ENCODE measurements around the gene ZNF630. TPM values are rescaled to one million over a fixed set of nuclear protein-coding genes. Genes with fewer than 3 reads are reported as not detected.

ZNF630 gene
- total and polyA plus RNA-seq, 9 of the 15 experiments (the other 6 are each of a cell fraction or from before 2014, with no cell fraction given): 0.06 to 1.1 (median 0.34) TPM

DNA sequence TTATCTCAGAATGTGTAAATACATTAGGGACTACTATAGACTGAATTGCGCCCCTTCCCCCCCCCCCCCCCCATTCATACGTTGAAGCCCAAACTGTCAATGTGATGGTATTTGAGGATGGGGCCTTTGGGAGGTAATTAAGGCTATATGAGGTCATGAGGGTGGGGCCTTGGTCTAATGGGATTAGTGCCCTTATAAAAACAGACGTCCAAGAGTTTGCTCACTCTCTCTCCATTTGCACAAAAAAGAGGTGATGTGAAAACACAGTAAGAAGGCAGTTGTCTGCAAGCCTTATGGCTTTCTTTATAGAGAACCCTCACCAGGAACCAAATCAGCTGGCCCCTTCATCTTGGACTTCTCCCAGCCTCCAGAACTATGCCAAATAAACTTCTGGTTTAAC lies 49.3 kb downstream of the ZNF630 start:
- H3K79me2 ChIP-seq (ENCODE audit: control insufficient read depth, insufficient read depth, low read length): no peaks in the 10 kb centered on the region
- no CpG with 5 or more reads among the region's 3 CpGs for WGBS (ENCODE audit: insufficient coverage, low coverage, missing lambda C conversion rate)
- intact Hi-C loops (cut with micrococcal nuclease): no loop called here
- H3K9me3 ChIP-seq (replicated peaks; ENCODE audit: control insufficient read depth, insufficient read depth, low read depth, low read length): no peaks in the 10 kb centered on the region
- no peaks in the 10 kb centered on the region for H3K9me1 ChIP-seq (ENCODE audit: control insufficient read depth, insufficient read depth, low read length)
- in situ Hi-C loops (cut with MboI): loop anchor here (10.0 kb wide), 1 partner anchor 197 kb away; no protein-coding TSS in a partner anchor
- ChIA-PET POLR2A (no interaction called here), CTCF (ENCODE audit: low intra/inter-chr PET ratio) (interaction anchor here (0.6 kb wide), 1 partner anchor 492 kb away, joined by 3 read pairs; no protein-coding TSS in a partner anchor)
- H3K36me3 ChIP-seq (ENCODE audit: control insufficient read depth, insufficient read depth, low read length): no peaks in the 10 kb centered on the region
- ATAC-seq (no peak), DNase-seq (ENCODE audit: extremely low read depth in 1 of 4, low spot score in 3 of 4) (no peak), FAIRE-seq (no peak)
- no peak overlapping the region for H3K9ac ChIP-seq (ENCODE audit: insufficient read depth in 1 of 2, low read depth in 2 of 2, low read length in 2 of 2)
- H3K4me3 ChIP-seq: no peak overlapping the region
- H3K4me2 ChIP-seq (ENCODE audit: insufficient read depth, low read length): no peak overlapping the region
- no peaks in the 10 kb centered on the region for H3K27me3 ChIP-seq (ENCODE audit: control insufficient read depth in 2 of 2, insufficient read depth in 2 of 2, low read length in 2 of 2)
- H4K20me1 ChIP-seq (replicated peaks; ENCODE audit: control insufficient read depth, insufficient read depth, low read length): no peaks in the 10 kb centered on the region
- H3K4me1 ChIP-seq (replicated peaks in 1 of 2; ENCODE audit: control insufficient read depth in 2 of 2, insufficient read depth in 2 of 2, low read length in 2 of 2): no peaks in the 10 kb centered on the region
- no peak overlapping the region for H2AFZ ChIP-seq (ENCODE audit: low read depth, low read length)
- BruUV-seq (replicated peaks): no TSS peak
- TF ChIP-seq FOXJ2 (tag; IDR thresholded peaks at IDR 0.05) (no peak), PURB (CRISPR knock-in tag; IDR thresholded peaks at IDR 0.05; ENCODE audit: low read depth) (no peak), TAF15 (IDR thresholded peaks at IDR 0.05; ENCODE audit: low read depth, low read length) (no peak), NUFIP1 (IDR thresholded peaks at IDR 0.05; ENCODE audit: partially characterized antibody) (no peak), FOXA1 (IDR thresholded peaks at IDR 0.05; ENCODE audit: borderline replicate concordance) (no peak), IFI16 (CRISPR knock-in tag; IDR thresholded peaks at IDR 0.05) (no peak), VEZF1 (CRISPR knock-in tag; IDR thresholded peaks at IDR 0.05) (no peak), MXI1 (IDR thresholded peaks at IDR 0.05; ENCODE audit: low read depth, low read length) (no peak), ZNF696 (CRISPR knock-in tag; conservative IDR thresholded peaks at IDR 0.05) (no peak), NCOA4 (IDR thresholded peaks at IDR 0.05; ENCODE audit: partially characterized antibody) (no peak), HBP1 (CRISPR knock-in tag; IDR thresholded peaks at IDR 0.05) (no peak), HDAC6 (IDR thresholded peaks at IDR 0.05; ENCODE audit: low read depth, low read length) (no peak), PTRF (tag; IDR thresholded peaks at IDR 0.05) (no peak), HMGN3 (IDR thresholded peaks at IDR 0.05; ENCODE audit: borderline replicate concordance, extremely low read depth, insufficient read length, low read depth, low read length) (no peak), TGIF2 (CRISPR knock-in tag; IDR thresholded peaks at IDR 0.05) (no peak), RBM39 (optimal IDR thresholded peaks at IDR 0.05; ENCODE audit: low read depth, low read length) (no peak), E2F3 (CRISPR knock-in tag; IDR thresholded peaks at IDR 0.05) (no peak)
- TF ChIP-seq, protein P1, sequence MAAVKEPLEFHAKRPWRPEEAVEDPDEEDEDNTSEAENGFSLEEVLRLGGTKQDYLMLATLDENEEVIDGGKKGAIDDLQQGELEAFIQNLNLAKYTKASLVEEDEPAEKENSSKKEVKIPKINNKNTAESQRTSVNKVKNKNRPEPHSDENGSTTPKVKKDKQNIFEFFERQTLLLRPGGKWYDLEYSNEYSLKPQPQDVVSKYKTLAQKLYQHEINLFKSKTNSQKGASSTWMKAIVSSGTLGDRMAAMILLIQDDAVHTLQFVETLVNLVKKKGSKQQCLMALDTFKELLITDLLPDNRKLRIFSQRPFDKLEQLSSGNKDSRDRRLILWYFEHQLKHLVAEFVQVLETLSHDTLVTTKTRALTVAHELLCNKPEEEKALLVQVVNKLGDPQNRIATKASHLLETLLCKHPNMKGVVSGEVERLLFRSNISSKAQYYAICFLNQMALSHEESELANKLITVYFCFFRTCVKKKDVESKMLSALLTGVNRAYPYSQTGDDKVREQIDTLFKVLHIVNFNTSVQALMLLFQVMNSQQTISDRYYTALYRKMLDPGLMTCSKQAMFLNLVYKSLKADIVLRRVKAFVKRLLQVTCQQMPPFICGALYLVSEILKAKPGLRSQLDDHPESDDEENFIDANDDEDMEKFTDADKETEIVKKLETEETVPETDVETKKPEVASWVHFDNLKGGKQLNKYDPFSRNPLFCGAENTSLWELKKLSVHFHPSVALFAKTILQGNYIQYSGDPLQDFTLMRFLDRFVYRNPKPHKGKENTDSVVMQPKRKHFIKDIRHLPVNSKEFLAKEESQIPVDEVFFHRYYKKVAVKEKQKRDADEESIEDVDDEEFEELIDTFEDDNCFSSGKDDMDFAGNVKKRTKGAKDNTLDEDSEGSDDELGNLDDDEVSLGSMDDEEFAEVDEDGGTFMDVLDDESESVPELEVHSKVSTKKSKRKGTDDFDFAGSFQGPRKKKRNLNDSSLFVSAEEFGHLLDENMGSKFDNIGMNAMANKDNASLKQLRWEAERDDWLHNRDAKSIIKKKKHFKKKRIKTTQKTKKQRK (IDR thresholded peaks at IDR 0.05; ENCODE audit: borderline replicate concordance, low read depth, low read length): no peak
- H3K27ac ChIP-seq (ENCODE audit: extremely low read depth, low read depth, low read length): no peak overlapping the region

All from K562 (cell line).